Colonic mucosa (tissue), 4 donors: ENCODE results near the gene NIN. TPM values are rescaled to one million over a fixed set of nuclear protein-coding genes. Genes with fewer than 3 reads are reported as not detected.

Experiments
- DNase-seq: peaks from one replicate; pipeline ENCODE4 v3.0.0-alpha.2; 2020
- H3K27ac ChIP-seq: fragments of 200-600 bp; one replicate; pipeline ENCODE4 v1.8.0; 2021
- H3K27me3 ChIP-seq: fragments of 200-600 bp; one replicate; pipeline ENCODE4 v1.8.0; 2021
- H3K36me3 ChIP-seq: fragments of 200-600 bp; one replicate; pipeline ENCODE4 v1.8.0; 2021
- H3K4me1 ChIP-seq: fragments of 200-600 bp; one replicate; pipeline ENCODE4 v1.8.0; 2021; ENCODE audit warnings: mild to moderate bottlenecking
- H3K4me3 ChIP-seq: fragments of 200-600 bp; one replicate; pipeline ENCODE4 v1.8.0; 2021
- H3K9ac ChIP-seq, 2 donors: one replicate each; pipeline ENCODE4 v1.7.0; 2013; ENCODE audit warnings: control low read depth in 2 of 2, low read depth in 2 of 2, low read length in 2 of 2
- H3K9me3 ChIP-seq: fragments of 200-600 bp; one replicate; pipeline ENCODE4 v1.8.0; 2021
- intact Hi-C: fragments of 100-400 bp; cut with DNase I; formaldehyde crosslinking; loops from one replicate; pipeline ENCODE4 v1.14.1; 2022
- total RNA-seq, 2 donors: library from RNA; stranded (reverse); fragmentation: NEBNext Ultra II Directional in 1 of 2; extraction: Animal tissue kit (Norgen Biotek cat#: 25700) in 1 of 2; gene quantifications; one replicate each; pipeline ENCODE4 v1.2.1, GENCODE V29; 2021
- TF ChIP-seq, protein P1 (sequence below): fragments of 200-600 bp; IDR thresholded peaks from one replicate; pipeline ENCODE4 v1.8.0; 2022; ENCODE audit warnings: antibody characterized with exemption, mild to moderate bottlenecking
- donor health status: healthy.
- donor health status: DM: no; HTN: no; CAD: no.
- donor health status: DM: no; HTN: no; CAD: no.

Gene NIN
- total RNA-seq, 2 donors from 2014 or later: 13.7 to 19.8 TPM

DNA sequence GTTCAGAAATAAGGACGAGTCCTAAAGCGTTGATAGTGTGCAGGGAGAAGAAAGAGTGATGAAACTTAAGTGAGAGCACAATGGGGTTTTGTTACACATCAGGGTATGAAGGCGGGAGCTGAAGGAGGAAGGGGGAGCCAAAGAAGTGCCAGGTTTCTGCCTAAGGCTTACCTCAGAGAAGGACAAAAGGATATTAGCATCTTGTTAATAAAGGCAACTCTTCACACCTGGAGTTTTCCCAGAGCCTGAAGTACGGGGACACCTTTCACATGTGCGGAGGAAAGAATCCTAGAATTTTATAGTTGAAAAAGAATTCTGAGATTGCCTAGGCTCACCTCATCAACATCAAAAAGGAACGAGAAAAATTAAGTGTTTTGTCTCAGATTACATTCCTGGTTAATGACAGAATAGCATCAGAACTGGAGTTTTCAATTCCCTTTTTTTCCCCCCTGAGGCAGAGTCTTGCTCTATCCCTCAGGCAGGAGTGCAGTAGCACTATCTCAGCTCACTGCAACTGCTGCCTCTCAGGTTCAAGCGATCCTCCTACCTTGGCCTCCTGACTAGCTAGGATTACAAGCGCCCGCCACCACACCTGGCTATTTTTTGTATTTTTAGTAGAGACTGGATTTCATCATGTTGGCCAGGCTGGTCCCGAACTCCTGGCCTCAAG, 160.6 kb downstream of the NIN start:
- Histone ChIP-seq H3K36me3 (no peaks in the 10 kb centered on the region), H3K4me1 (no peaks in the 10 kb centered on the region), H3K27me3 (no peaks in the 10 kb centered on the region), H3K27ac (no peak overlapping the region), H3K4me3 (no peak overlapping the region), H3K9ac (no peak overlapping the region), H3K9me3 (no peaks in the 10 kb centered on the region)
- DNase-seq: no peak
- TF ChIP-seq, protein P1, sequence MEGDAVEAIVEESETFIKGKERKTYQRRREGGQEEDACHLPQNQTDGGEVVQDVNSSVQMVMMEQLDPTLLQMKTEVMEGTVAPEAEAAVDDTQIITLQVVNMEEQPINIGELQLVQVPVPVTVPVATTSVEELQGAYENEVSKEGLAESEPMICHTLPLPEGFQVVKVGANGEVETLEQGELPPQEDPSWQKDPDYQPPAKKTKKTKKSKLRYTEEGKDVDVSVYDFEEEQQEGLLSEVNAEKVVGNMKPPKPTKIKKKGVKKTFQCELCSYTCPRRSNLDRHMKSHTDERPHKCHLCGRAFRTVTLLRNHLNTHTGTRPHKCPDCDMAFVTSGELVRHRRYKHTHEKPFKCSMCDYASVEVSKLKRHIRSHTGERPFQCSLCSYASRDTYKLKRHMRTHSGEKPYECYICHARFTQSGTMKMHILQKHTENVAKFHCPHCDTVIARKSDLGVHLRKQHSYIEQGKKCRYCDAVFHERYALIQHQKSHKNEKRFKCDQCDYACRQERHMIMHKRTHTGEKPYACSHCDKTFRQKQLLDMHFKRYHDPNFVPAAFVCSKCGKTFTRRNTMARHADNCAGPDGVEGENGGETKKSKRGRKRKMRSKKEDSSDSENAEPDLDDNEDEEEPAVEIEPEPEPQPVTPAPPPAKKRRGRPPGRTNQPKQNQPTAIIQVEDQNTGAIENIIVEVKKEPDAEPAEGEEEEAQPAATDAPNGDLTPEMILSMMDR: no peak
- intact Hi-C loops: no loop called here

Other genes starting within 250 kb of the NIN start
- 10 to 100 TPM; 15.9 to 21.8 TPM for gene SAV1, start 162.9 kb downstream of the NIN start, total RNA-seq
- gene ABHD12B, start 40.9 kb upstream of the NIN start, total RNA-seq: 10 to 100 TPM; 11.0 to 20.7 TPM
- gene PYGL, start 113.3 kb upstream of the NIN start, total RNA-seq: 10 to 100 TPM; 33.0 to 54.2 TPM